CD4-positive, alpha-beta T cell treated with Interleukin-4 for 1 hour (primary cell): Measurements from ENCODE around the gene VSTM5.
"Not testable (repeated sequence)": the region's sequence is repeated elsewhere in the genome, so short reads cannot be mapped to it uniquely, and the experiment has no call there.

Source experiments
- DNase-seq, 2 donors: peaks; one replicate each; pipeline ENCODE4 v3.0.0-alpha.2; 2020 to 2022

VSTM5 gene

DNA sequence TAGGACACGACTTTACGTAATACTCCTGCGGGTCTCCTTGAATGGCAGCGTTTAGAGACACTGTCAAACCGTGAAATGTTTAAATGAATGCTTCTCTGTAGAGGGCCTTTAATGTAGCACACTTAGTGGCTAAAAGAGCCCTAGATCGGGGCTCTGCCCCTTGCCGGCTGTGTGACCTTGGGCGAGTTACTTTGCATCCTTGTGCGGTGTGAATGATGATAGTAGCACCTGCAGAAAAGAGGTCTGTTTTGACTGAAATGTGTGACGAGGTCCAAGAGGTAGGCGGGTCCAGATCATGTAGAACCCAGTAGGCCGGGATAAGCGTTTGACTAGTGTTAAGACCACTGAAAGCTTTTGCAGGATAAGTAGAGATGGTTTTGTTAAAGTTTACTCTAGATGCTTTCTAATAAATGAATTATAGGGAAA lies 65.5 kb downstream of the VSTM5 start:
- DNase-seq = no peak

DNA sequence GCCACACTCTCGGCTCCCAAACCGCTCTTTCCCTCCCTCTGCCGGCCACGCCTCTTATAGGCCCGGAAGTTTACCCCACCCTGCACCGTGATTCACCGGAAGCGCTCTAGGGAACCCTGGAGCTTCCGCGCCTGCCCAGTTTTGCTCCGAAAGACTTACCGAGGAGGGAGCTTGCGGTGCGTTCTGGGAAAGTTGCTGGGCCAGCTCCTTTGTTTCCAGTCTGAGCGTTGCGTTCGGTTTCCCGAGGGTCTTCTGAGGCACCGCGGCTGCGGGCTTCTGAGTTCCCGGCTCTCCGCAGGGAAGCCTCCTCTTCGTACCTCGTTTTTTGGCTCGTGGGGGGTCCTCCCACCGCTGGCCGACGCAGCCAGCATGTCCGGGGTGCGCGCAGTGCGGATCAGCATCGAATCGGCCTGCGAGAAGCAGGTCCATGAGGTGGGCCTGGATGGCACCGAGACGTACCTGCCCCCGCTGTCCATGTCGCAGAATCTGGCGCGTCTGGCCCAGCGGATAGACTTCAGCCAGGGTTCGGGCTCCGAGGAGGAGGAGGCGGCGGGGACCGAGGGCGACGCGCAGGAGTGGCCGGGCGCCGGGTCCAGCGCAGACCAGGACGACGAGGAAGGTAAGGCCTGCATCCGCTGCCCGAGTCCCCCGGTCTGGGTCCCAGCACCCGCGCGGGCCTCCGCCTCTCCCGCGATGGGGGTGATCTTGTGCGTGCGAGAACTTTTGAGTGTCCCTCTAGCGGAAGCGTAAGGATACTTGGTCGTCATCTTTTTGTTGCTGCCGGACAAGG lies 66.1 kb downstream of the VSTM5 start, which contains the start of gene MED17:
Gene MED17 (plus strand): TSS at position 138 of the 790 bp plus-strand sequence. CDS start 232 bp downstream, at position 370.
- DNase-seq = peak; percentile 88

DNA sequence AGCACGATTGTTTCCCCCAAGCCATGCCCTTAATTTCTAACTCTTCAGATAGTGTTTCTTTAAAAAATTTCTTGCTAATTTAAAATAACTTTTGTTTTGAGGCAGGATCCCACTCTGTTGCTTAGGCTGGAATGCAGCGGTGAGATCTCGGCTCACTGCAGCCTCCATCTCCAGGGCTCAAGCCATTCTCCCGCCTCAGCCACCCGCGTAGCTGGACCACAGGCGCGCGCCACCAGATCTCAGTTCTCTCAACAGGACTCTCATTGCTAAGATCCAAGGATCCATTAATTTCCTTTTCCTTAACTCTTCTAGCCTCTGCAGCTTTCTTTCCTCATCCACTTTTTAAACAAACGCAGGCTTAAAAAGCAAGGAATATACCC lies 66.7 kb downstream of the VSTM5 start:
- no peak for DNase-seq

DNA sequence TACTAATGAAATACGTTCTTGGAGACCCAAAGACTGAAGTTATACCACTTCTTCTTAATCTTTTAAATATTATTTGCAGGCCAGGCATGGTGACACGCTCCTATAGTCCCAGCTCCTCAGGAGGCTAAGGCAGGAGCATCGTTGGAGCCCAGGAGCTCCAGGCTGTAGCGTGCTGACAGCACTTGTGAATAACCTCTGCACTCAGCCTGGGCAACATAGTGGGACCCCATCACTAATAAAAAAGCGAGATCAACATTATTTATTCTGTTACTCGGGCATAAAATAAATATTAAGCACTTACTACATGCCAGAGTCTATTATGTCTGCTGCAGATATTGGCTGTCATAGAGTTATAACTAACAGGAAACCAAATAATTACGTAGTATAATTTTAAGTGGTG lies 67.1 kb downstream of the VSTM5 start:
- no peak for DNase-seq

DNA sequence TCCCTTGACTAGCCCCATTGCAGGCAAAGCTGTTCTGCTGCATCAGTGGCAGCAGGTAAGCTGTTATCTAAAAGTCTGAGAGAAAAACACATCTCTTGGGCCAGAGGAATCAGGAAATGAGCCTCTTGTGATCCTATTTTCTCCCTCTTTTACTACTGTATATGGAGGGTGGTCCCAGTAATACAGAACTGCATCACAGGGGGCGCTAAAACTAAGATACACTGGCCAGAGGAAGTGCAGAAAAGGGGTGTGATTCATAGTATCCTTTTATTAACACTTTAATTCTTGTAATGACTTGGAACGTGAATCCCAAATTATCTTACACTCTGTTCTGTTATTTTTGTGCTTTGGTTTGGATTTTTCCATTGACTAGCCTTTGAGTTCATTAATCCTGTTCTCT lies 75.1 kb downstream of the VSTM5 start:
- no peak for DNase-seq

DNA sequence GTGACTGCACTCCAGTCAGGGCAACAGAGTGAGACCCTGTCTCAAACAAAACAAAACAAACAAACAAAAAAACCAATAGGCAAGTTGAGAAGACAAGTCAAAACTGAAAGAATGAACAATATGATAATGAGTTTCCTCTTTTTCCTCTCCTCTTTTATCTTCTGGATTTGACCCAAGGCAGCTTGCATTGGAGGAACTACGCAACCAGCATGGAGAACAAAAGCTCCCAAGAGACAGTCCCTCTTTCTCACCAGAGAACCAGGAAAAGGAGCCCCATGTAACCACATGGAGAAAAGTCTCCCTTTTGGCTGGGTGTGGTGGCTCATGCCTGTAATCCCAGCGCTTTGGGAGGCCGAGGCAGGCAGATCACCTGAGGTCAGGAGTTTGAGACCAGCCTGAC lies 75.9 kb downstream of the VSTM5 start:
- not testable (repeated sequence) for DNase-seq

DNA sequence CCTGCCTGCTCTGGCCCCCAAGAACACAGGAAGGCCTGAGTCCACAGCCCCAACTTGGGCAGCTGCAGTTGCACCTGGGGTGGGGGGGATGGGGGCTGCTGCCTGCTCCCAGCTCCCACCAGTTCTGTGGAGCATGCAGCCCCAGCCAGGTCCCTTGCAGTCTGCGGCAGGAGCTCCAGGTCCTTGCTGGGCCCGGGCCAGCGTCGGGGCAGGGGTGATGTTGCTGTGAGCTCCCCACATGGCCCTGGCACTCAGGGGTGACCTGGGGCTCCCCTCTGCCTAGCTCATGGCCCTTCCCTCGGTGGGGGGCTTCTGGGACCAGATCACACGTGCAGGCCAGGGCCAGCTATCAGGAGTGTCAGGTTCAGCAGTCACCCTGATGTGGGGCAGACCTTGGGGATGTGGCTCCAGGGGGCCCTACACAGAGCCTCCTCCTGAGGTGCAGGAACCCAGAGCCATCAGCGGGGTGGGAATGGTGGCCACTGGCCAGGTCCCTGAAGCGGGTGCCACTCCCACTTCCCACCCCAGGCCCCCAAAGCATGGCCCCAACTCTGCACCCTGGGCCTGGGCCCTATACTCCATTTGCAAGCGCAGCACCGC lies 76.7 kb downstream of the VSTM5 start:
- no peak for DNase-seq

DNA sequence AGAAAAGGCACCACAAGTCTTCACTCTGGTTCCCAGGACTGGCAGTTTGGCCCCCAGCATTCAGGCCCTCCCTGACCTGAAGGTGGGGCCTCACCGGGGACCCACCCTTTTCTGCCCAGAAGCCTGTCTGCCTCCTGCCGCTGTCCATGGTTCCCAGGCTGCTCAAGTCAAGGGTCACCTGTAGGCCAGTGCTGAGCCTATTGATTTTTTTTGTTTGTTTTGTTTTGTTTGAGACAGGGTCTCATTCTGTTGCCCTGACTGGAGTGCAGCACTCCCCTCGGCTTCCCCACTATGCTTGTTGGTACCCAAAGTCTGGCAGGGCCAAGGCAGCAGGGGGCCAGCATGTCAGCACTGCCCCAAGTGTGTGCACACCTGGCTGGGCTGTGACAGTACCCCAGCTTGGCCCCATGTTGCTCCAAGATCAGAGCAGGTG lies 77.4 kb downstream of the VSTM5 start:
- no peak for DNase-seq

DNA sequence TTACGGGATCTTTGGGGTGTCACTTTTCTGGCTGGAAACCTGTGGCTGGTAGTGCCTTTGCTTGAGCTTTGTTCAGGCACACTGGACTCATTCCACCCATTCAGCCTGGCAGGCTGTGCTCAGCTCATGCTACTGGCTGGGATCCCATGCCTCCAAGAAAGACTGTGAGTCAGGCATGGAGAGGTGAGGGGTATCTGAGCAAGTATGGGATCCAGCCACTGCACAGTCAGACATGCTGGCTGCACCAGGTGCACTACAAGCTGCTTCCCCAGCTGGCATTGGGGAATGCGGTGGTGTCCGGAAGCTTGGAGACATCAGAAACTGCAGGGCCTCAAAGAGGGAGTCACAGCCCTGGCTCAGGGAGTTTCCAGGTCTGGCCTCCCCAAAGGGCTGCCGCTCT lies 78.3 kb downstream of the VSTM5 start:
- DNase-seq = no peak

DNA sequence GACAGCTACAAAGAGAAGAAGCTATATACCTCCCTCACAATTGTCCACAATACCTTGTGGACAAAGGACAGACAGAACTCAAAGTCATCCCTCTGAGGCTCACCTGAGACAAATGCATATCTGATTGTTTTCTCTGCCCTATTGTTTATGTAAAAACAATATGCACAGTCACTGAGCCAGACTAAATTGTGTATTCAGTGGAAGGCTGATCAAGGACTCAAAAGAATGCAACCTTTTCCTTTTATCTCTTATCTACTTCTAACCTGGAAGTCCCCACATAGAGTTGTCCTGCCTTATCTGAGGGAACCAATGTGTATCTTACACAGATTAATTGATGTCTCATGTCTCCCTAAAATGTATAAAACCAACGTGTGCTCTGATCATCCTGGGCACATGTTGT lies 80.3 kb downstream of the VSTM5 start:
- no peak for DNase-seq
